Measurements from ENCODE around the gene ZNF207. TPM values are rescaled to one million over a fixed set of nuclear protein-coding genes. Genes with fewer than 3 reads are reported as not detected.
"Not testable (repeated sequence)": the region's sequence is repeated elsewhere in the genome, so short reads cannot be mapped to it uniquely, and the experiment has no call there.

Gene ZNF207
- total RNA-seq, 2 experiments from 2014 or later: 264 to 274 TPM

DNA sequence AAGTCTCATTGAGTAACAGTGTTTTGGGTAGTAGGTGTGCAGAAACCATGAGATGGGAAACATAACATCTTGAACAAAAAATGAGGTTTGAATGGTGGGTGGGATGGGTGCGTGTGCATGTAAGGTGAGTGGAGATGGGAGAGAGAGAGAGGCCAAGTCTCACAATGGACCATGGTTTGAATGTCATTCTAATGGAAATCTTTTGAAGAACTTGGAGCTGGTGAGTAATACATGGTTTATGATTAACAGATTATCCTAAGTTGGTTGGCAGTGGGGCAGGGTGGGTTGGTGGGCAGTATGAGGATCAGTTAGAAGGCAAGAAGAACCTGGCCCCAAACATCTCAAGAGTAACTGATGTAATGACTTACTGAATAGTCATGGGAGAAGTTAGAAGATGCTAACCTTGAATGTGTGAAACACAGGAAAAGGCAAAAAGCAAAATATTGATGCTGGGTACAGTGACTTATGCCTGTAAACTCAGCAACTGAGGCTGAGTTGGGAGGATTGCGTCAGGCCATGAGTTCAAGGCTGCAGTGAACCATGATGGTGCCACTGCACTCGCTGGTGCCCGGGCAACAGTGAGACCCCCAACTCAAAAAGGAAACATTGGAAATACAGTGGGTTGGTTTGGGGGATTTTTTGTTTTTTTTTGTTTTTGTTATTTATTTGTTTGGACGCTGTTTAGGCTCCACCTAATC lies 32.7 kb downstream of the ZNF207 start:
- no peaks in the 10 kb centered on the region for H3K27me3 Mint-ChIP-seq
- H3K4me3 Mint-ChIP-seq: no peak overlapping the region
- peak overlapping the region; percentile 8 for H3K27ac Mint-ChIP-seq
- POLR2A ChIA-PET: no interaction called here
- DNase-seq (no peak), ATAC-seq (ENCODE audit: low read depth) (peak; percentile 17)
- H3K9me3 Mint-ChIP-seq: no peaks in the 10 kb centered on the region
- H3K36me3 Mint-ChIP-seq: peaks cover 34% of the 10 kb centered on the region
- peaks cover 8% of the 10 kb centered on the region for H3K4me1 Mint-ChIP-seq

GRCh38 chr17:32383926-32384434 lies 34.0 kb downstream of the ZNF207 start:
- Mint-ChIP-seq H3K4me3 (no peak overlapping the region), H3K4me1 (peaks cover 5% of the 10 kb centered on the region), H3K27me3 (no peaks in the 10 kb centered on the region), H3K36me3 (peaks cover 26% of the 10 kb centered on the region), H3K9me3 (no peaks in the 10 kb centered on the region), H3K27ac (no peak overlapping the region)
- POLR2A ChIA-PET: interaction anchor here (0.7 kb wide), 2 partner anchors 15 to 55 kb away, joined by 5 to 6 read pairs; no protein-coding TSS in a partner anchor
- no peak for DNase-seq
- no peak for ATAC-seq (ENCODE audit: low read depth)

DNA sequence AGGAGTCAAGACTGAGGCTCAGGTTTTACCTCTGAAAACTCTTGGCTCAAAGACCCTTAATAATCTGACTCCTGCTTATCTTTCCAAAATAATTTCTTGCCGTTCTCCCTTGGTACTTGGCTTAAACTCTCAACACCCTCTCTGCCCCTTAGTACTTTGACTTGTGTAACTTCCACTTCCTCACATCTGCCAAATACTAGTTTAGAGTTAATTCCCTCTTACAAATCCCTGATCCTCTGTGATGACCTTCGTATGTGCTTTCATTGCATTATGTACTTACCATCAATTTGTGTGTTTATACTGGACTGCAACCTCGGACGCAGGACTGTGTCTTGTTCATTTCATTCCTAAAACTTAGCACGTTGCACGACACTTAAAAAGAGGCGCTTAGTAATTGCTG lies 35.2 kb downstream of the ZNF207 start:
- no peak for DNase-seq
- POLR2A ChIA-PET: no interaction called here
- Mint-ChIP-seq H3K4me3 (no peak overlapping the region), H3K4me1 (peaks cover 4% of the 10 kb centered on the region), H3K27me3 (no peaks in the 10 kb centered on the region), H3K9me3 (no peaks in the 10 kb centered on the region), H3K27ac (no peak overlapping the region), H3K36me3 (peaks cover 26% of the 10 kb centered on the region)
- no peak for ATAC-seq (ENCODE audit: low read depth)

- Mint-ChIP-seq H3K36me3 (peaks cover 20% of the 10 kb centered on the region), H3K27ac (no peak overlapping the region)
- POLR2A ChIA-PET: interaction anchor here (1.3 kb wide), 1 partner anchor 32 kb away, joined by 3 read pairs; no protein-coding TSS in a partner anchor
Observed at GRCh38 chr17:32385971-32386370, 36.0 kb downstream of the ZNF207 start.

DNA sequence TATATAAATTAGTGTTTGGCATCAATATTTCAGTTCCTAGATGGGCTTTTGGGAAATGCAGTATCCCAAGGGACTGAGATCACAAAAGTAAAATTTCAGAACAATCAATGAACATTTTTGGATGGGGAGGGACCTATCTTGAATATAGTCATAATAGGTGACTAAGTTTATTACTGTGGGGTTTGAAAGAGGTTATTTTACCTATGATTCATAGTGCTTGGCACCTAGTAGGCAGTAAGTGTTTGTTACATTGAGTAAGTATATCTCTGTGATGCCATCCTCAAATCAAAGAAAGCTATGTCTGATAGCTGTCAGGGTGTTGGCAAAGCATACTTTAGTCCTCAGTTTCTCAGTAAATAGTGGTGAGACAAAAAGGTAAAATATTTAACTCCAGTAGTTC lies 36.9 kb downstream of the ZNF207 start:
- H3K27ac Mint-ChIP-seq: no peak overlapping the region
- H3K4me1 Mint-ChIP-seq: peaks cover 2% of the 10 kb centered on the region
- H3K36me3 Mint-ChIP-seq: peaks cover 21% of the 10 kb centered on the region

More at GRCh38 chr17:32385971-32386370, 36.0 kb downstream of the ZNF207 start:
- no peak for DNase-seq
- no peaks in the 10 kb centered on the region for H3K9me3 Mint-ChIP-seq
- H3K4me1 Mint-ChIP-seq: peaks cover 3% of the 10 kb centered on the region
- no peak overlapping the region for H3K4me3 Mint-ChIP-seq
- no peaks in the 10 kb centered on the region for H3K27me3 Mint-ChIP-seq
- ATAC-seq (ENCODE audit: low read depth): no peak

GRCh38 chr17:32388128-32388527 lies 38.2 kb downstream of the ZNF207 start:
- H3K9me3 Mint-ChIP-seq; H3K27ac Mint-ChIP-seq; H3K4me3 Mint-ChIP-seq; POLR2A ChIA-PET; ATAC-seq (ENCODE audit: low read depth); H3K4me1 Mint-ChIP-seq; DNase-seq; H3K27me3 Mint-ChIP-seq: not testable (repeated sequence)
- H3K36me3 Mint-ChIP-seq: peaks cover 16% of the 10 kb centered on the region

More for the DNA sequence above, 36.9 kb downstream of the ZNF207 start:
- POLR2A ChIA-PET: interaction anchor here (1.3 kb wide), 1 partner anchor 33 kb away, joined by 3 read pairs; no protein-coding TSS in a partner anchor
- DNase-seq: no peak
- H3K9me3 Mint-ChIP-seq: no peaks in the 10 kb centered on the region
- ATAC-seq (ENCODE audit: low read depth): no peak
- H3K4me3 Mint-ChIP-seq: no peak overlapping the region
- no peaks in the 10 kb centered on the region for H3K27me3 Mint-ChIP-seq

DNA sequence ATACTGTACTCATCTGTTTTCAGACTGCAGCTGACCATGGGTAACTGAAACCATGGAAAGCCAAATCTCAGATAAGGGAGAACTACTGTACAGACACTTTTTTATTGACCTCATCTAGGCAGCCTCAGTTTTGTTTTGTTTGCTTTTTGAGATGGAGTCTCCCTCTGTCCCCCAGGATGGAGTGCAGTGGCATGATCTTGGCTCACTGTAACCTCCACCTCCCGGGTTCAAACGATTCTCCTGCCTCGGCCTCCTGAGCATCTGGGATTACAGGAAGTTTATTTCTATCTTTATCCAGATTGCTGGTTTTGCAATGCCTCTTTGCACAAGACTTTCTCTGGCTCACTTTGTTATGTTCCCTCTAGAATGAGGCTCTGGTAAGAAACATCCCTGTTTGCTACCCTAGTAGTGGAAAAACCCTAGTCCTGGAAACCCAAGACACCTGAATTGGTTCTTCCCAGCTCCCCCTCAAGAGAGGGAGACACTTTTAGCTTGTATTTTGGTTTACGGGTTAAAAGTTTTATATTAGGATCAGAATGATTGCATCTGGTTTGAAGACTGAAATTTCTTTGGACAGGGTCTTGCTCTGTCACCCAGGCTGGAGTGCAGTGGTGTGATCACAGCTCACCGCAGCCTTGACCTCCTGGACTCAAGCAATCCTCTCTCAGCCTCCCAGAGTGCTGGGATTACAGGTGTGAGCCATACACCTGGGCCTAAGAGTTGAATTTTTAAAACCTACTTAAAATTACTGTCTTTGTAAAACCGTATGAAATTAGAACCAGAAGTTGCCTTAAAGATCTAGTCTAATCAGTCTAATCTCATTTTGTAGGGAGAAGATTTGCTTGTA lies 38.9 kb downstream of the ZNF207 start:
- no peak for DNase-seq
- Mint-ChIP-seq H3K36me3 (peaks cover 16% of the 10 kb centered on the region), H3K27ac (no peak overlapping the region), H3K4me3 (no peak overlapping the region), H3K27me3 (no peaks in the 10 kb centered on the region), H3K9me3 (no peaks in the 10 kb centered on the region), H3K4me1 (peaks cover 2% of the 10 kb centered on the region)
- no peak for ATAC-seq (ENCODE audit: low read depth)
- POLR2A ChIA-PET: no interaction called here

DNA sequence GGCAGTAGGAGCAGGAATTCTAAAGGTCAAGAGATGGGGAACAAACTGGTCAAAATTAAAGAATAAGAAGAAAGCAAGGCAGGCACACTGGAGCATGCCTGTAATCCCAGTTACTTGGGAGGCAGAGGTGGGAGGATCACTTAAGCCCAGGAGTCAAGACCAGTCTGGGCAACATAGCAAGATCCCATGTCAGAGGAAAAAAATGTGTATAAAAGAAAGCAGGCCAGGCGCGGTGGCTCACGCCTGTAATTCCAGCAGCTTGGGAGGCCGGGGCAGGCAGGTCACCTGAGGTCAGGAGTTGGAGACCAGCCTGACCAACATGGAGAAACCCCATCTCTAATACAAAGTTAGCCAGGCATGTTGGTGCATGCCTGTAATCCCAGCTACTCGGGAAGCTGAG lies 43.9 kb downstream of the ZNF207 start:
- H3K4me1 Mint-ChIP-seq: peaks cover 7% of the 10 kb centered on the region
- H3K4me3 Mint-ChIP-seq: no peak overlapping the region
- no peak overlapping the region for H3K27ac Mint-ChIP-seq
- POLR2A ChIA-PET: interaction anchor here (0.6 to 1.3 kb wide), 3 partner anchors 21 to 53 kb away, joined by 3 to 5 read pairs (median 4); no protein-coding TSS in a partner anchor
- peaks cover 21% of the 10 kb centered on the region for H3K36me3 Mint-ChIP-seq
- DNase-seq: no peak
- no peaks in the 10 kb centered on the region for H3K9me3 Mint-ChIP-seq
- H3K27me3 Mint-ChIP-seq: no peaks in the 10 kb centered on the region
- no peak for ATAC-seq (ENCODE audit: low read depth)

- no peak for ATAC-seq (ENCODE audit: low read depth)
- no peaks in the 10 kb centered on the region for H3K27me3 Mint-ChIP-seq
- POLR2A ChIA-PET: no interaction called here
- H3K4me1 Mint-ChIP-seq: peaks cover 7% of the 10 kb centered on the region
- no peaks in the 10 kb centered on the region for H3K9me3 Mint-ChIP-seq
- peaks cover 18% of the 10 kb centered on the region for H3K36me3 Mint-ChIP-seq
- H3K4me3 Mint-ChIP-seq: no peak overlapping the region
- H3K27ac Mint-ChIP-seq: no peak overlapping the region
- DNase-seq: no peak
Observed at GRCh38 chr17:32396343-32396742, 46.4 kb downstream of the ZNF207 start.

DNA sequence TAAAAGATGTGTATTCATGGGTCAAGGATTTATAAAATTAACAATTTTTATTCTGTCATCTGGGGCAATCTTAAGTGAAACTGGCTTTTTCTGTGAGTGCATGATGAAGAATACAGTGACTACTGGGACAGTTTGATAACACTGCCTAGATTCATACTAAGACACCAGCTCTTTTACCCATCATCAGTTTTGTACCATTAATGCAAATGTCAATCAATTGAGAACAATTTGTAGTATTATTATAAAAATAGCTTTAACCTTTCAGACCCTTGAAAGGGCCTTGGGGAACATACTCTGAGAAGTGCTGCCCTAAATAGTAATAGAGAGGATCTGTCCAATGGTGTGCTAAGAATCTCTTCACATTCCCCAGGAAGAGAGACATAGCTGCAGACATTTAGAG lies 49.0 kb downstream of the ZNF207 start:
- Mint-ChIP-seq H3K36me3 (peaks cover 9% of the 10 kb centered on the region), H3K4me3 (no peak overlapping the region), H3K9me3 (no peaks in the 10 kb centered on the region), H3K27ac (no peak overlapping the region), H3K4me1 (peaks cover 4% of the 10 kb centered on the region), H3K27me3 (no peaks in the 10 kb centered on the region)
- DNase-seq (no peak), ATAC-seq (ENCODE audit: low read depth) (no peak)
- POLR2A ChIA-PET: interaction anchor here (0.7 to 1.1 kb wide), 3 partner anchors 15 to 46 kb away, joined by 3 to 5 read pairs (median 4); partner anchors contain the start of gene PSMD11

- H3K4me3 Mint-ChIP-seq; H3K36me3 Mint-ChIP-seq; POLR2A ChIA-PET; DNase-seq; ATAC-seq (ENCODE audit: low read depth); H3K27me3 Mint-ChIP-seq; H3K27ac Mint-ChIP-seq; H3K9me3 Mint-ChIP-seq; H3K4me1 Mint-ChIP-seq: not testable (repeated sequence)
Observed at GRCh38 chr17:32410085-32410484, 60.1 kb downstream of the ZNF207 start.

DNA sequence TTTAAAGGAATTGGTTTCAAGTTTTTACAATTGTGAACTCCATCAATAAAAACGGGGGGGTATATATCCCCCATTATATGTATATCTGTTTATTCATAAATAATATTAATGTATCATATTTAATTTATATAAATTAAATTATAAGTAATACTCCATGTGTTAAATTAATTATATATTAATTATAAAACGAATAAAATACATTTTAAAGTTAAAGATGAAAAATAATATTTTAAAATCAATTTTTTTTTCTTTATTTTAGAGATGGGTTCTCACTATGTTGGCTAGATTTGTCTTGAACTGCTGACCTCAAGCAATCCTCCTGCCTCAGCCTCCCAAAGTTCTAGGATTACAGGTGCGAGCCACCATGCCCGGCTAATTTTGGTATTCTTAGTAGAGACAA lies 76.9 kb downstream of the ZNF207 start:
- ATAC-seq (ENCODE audit: low read depth): no peak
- DNase-seq: no peak
- H3K9me3 Mint-ChIP-seq: peaks cover 13% of the 10 kb centered on the region
- no peak overlapping the region for H3K4me3 Mint-ChIP-seq
- H3K27ac Mint-ChIP-seq: no peak overlapping the region
- H3K27me3 Mint-ChIP-seq: no peaks in the 10 kb centered on the region
- POLR2A ChIA-PET: no interaction called here
- H3K36me3 Mint-ChIP-seq: peaks cover 6% of the 10 kb centered on the region
- H3K4me1 Mint-ChIP-seq: no peaks in the 10 kb centered on the region

DNA sequence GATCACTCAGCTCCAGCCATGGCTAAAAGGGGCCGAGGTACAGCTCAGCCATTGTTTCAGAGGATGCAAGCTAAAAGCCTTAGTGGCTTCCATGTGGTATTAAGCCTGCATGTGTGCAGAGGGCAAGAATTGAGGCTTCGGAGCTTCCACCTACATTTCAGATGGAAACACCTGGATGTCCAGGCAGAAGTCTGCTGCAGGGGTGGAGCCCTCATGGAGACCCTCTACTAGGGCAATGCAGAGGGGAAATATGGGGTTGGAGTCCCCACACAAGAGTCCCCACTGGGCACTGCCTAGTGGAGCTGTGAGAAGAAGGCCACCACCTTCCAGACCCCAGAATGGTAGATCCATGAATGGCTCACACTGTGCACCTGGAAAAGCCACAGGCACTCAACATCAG lies 79.6 kb downstream of the ZNF207 start:
- Mint-ChIP-seq H3K4me3 (no peak overlapping the region), H3K9me3 (peaks cover 13% of the 10 kb centered on the region), H3K4me1 (no peaks in the 10 kb centered on the region), H3K27me3 (peaks cover 3% of the 10 kb centered on the region), H3K27ac (no peak overlapping the region), H3K36me3 (peaks cover 6% of the 10 kb centered on the region)
- POLR2A ChIA-PET: no interaction called here
- ATAC-seq (ENCODE audit: low read depth) (no peak), DNase-seq (no peak)

Measured in activated naive CD8-positive, alpha-beta T cell treated with anti-CD3 and anti-CD28 coated beads, Interleukin-2, amount 10 ng/mL, durations not matched to agents 7 days and 5 days (primary cell).